ENCODE data around the gene RNU5B-1. TPM values are rescaled to one million over a fixed set of nuclear protein-coding genes. Genes with fewer than 3 reads are reported as not detected.

Gene RNU5B-1
- total RNA-seq, 2 experiments from 2014 or later: not detected

DNA sequence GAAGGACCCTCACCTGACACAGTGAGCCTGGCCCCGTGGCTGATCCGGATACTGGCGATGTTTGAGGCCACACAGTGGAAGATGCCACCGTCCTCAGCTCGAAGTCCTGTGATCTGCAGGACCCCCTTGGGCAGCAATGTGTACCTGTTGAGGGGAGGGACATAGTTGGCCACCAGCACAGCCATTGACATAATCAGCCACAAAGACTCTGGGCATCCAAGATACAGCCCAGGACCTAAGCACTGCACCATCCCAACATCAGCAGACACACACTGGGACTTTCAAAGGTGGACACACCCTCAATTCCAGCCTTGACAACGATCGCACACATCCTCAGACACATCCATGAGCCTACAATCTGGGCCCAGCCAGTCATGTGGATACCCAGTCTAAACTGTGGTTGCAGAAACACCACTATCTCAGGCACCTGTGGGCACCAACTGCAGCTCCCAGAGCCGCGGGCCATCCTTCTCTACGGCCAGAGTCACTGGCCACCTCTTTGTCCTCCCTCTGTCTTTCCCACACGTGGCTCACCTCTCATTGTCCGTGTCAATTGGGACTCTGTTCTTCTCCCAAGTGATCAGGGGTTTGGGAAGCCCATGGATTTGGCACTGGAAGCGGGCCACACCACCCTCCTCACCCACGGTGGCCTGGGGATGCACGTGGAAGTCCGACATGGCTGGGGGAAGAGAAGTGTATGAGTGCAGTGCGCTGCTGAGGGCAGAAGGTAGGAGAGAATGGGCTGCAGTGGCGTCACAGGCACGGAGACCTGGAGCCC lies 31.0 kb downstream of the RNU5B-1 start:
- Histone ChIP-seq H3K4me1 (ENCODE audit: insufficient read depth, low read length, poor library complexity, severe bottlenecking) (peaks cover 7% of the 10 kb centered on the region), H3K9me2 (ENCODE audit: insufficient read depth, low read length) (no peaks in the 10 kb centered on the region), H3K4me2 (ENCODE audit: low read length) (no peak overlapping the region), H3K4me3 (ENCODE audit: low read depth, low read length, poor library complexity, severe bottlenecking) (no peak overlapping the region), H3K36me3 (ENCODE audit: insufficient read depth, low read length) (no peaks in the 10 kb centered on the region), H3K79me2 (ENCODE audit: insufficient read depth, low read depth, low read length) (no peaks in the 10 kb centered on the region), H2AFZ (ENCODE audit: low read length) (no peak overlapping the region), H4K20me1 (ENCODE audit: insufficient read depth, low read length) (no peaks in the 10 kb centered on the region), H3K9me3 (ENCODE audit: low read length) (no peaks in the 10 kb centered on the region), H3K27ac (ENCODE audit: low read depth, low read length, poor library complexity, severe bottlenecking) (no peak overlapping the region)
- ChIA-PET CTCF (ENCODE audit: unreplicated experiment) (interaction anchor here (0.5 kb wide), 1 partner anchor 82 kb away, joined by 5 read pairs; no protein-coding TSS in a partner anchor), POLR2A (no interaction called here)
- no TSS peak for BruUV-seq (replicated peaks)
- DNase-seq (ENCODE audit: low spot score): no peak
- intact Hi-C loops (cut with micrococcal nuclease; ENCODE audit: unreplicated experiment): no loop called here
- TF ChIP-seq EZH2phosphoT487 (IDR thresholded peaks at IDR 0.05; ENCODE audit: borderline replicate concordance, low read depth, low read length): no peak
- TF ChIP-seq, protein P1, sequence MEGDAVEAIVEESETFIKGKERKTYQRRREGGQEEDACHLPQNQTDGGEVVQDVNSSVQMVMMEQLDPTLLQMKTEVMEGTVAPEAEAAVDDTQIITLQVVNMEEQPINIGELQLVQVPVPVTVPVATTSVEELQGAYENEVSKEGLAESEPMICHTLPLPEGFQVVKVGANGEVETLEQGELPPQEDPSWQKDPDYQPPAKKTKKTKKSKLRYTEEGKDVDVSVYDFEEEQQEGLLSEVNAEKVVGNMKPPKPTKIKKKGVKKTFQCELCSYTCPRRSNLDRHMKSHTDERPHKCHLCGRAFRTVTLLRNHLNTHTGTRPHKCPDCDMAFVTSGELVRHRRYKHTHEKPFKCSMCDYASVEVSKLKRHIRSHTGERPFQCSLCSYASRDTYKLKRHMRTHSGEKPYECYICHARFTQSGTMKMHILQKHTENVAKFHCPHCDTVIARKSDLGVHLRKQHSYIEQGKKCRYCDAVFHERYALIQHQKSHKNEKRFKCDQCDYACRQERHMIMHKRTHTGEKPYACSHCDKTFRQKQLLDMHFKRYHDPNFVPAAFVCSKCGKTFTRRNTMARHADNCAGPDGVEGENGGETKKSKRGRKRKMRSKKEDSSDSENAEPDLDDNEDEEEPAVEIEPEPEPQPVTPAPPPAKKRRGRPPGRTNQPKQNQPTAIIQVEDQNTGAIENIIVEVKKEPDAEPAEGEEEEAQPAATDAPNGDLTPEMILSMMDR (conservative IDR thresholded peaks at IDR 0.05; ENCODE audit: low read length): no peak

GRCh38 chr15:65336493-65337435 lies 32.3 kb downstream of the RNU5B-1 start:
- TF ChIP-seq, protein P1 (conservative IDR thresholded peaks at IDR 0.05; ENCODE audit: low read length): no peak
- TF ChIP-seq EZH2phosphoT487 (IDR thresholded peaks at IDR 0.05; ENCODE audit: borderline replicate concordance, low read depth, low read length): no peak
- H3K27ac ChIP-seq (ENCODE audit: low read depth, low read length, poor library complexity, severe bottlenecking): no peak overlapping the region
- peaks cover 7% of the 10 kb centered on the region for H3K4me1 ChIP-seq (ENCODE audit: insufficient read depth, low read length, poor library complexity, severe bottlenecking)
- intact Hi-C loops (cut with micrococcal nuclease; ENCODE audit: unreplicated experiment): no loop called here
- H3K36me3 ChIP-seq (ENCODE audit: insufficient read depth, low read length): no peaks in the 10 kb centered on the region
- no peaks in the 10 kb centered on the region for H3K9me2 ChIP-seq (ENCODE audit: insufficient read depth, low read length)
- H3K4me2 ChIP-seq (ENCODE audit: low read length): no peak overlapping the region
- H4K20me1 ChIP-seq (ENCODE audit: insufficient read depth, low read length): no peaks in the 10 kb centered on the region
- no peak overlapping the region for H2AFZ ChIP-seq (ENCODE audit: low read length)
- no peaks in the 10 kb centered on the region for H3K79me2 ChIP-seq (ENCODE audit: insufficient read depth, low read depth, low read length)
- ChIA-PET CTCF (ENCODE audit: unreplicated experiment) (interaction anchor here (0.5 kb wide), 1 partner anchor 80 kb away, joined by 5 read pairs; no protein-coding TSS in a partner anchor), POLR2A (no interaction called here)
- DNase-seq (ENCODE audit: low spot score): no peak
- BruUV-seq (replicated peaks): no TSS peak
- no peaks in the 10 kb centered on the region for H3K9me3 ChIP-seq (ENCODE audit: low read length)
- no peak overlapping the region for H3K4me3 ChIP-seq (ENCODE audit: low read depth, low read length, poor library complexity, severe bottlenecking)

Measured in OCI-LY7 (cell line).